Measurements from ENCODE around the gene CYP24A1.

Gene CYP24A1

DNA sequence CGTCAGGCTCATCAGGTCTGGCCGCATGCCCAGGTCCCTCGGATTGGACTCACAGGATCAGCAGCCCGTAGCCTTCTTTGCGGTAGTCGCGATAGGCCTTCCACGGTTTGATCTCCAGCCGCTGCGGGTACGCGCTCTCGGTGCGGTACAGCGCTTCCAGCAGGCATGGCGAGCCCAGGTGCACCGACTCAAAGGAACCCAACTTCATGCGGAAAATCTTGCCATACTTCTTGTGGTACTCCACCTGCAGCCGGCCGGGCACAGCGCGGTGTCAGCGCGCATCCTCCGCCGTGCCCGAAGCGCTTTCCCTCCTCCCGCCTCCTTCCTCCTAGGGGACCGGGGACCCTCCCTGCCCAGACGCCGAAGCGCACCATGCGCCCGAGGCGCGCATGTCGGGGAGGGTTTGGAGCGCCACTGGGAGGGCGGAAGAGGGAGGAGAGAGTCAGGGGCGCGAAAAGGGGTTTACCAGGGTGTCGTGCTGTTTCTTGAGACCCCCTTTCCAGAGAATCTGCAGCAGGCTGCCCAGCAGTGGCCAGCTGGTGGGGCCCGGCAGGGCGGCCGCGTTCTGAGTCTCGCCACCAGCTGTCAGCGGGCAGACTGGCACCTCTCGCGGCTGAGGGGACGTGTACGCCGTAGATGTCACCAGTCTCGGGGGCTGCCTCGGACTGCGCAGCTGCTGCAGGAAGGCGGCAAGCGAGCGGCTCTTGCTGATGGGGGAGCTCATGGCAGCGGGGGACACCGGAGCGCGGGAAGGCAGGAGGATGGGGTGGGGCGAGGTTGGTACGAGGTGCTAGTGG, 732 bp downstream of the CYP24A1 start:
- H3K27ac ChIP-seq (ENCODE audit: low read depth, low read length, poor library complexity, severe bottlenecking) = no peak overlapping the region
- no peaks in the 10 kb centered on the region for H3K9me3 ChIP-seq (ENCODE audit: low read length)
- no peaks in the 10 kb centered on the region for H4K20me1 ChIP-seq (ENCODE audit: insufficient read depth, low read length)
- no peak overlapping the region for H3K4me3 ChIP-seq (ENCODE audit: low read depth, low read length, poor library complexity, severe bottlenecking)
- no peak overlapping the region for H3K4me2 ChIP-seq (ENCODE audit: low read length)
- no peak overlapping the region for H2AFZ ChIP-seq (ENCODE audit: low read length)
- no peaks in the 10 kb centered on the region for H3K9me2 ChIP-seq (ENCODE audit: low read depth, low read length)
- H3F3A ChIP-seq (ENCODE audit: insufficient read depth, low read length) = no peaks in the 10 kb centered on the region
- H3K36me3 ChIP-seq (ENCODE audit: insufficient read depth, low read length) = no peaks in the 10 kb centered on the region
- TF ChIP-seq EZH2 (IDR thresholded peaks at IDR 0.05; ENCODE audit: borderline replicate concordance, low read length) = no peak
- TF ChIP-seq, protein P1, sequence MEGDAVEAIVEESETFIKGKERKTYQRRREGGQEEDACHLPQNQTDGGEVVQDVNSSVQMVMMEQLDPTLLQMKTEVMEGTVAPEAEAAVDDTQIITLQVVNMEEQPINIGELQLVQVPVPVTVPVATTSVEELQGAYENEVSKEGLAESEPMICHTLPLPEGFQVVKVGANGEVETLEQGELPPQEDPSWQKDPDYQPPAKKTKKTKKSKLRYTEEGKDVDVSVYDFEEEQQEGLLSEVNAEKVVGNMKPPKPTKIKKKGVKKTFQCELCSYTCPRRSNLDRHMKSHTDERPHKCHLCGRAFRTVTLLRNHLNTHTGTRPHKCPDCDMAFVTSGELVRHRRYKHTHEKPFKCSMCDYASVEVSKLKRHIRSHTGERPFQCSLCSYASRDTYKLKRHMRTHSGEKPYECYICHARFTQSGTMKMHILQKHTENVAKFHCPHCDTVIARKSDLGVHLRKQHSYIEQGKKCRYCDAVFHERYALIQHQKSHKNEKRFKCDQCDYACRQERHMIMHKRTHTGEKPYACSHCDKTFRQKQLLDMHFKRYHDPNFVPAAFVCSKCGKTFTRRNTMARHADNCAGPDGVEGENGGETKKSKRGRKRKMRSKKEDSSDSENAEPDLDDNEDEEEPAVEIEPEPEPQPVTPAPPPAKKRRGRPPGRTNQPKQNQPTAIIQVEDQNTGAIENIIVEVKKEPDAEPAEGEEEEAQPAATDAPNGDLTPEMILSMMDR (IDR thresholded peaks at IDR 0.05; ENCODE audit: low read length) = no peak
- no peaks in the 10 kb centered on the region for H3K4me1 ChIP-seq (ENCODE audit: insufficient read depth, low read length, severe bottlenecking)
- H3K27me3 ChIP-seq (ENCODE audit: insufficient read depth, low read length) = no peaks in the 10 kb centered on the region; the same call in 1 of the 2 replicates
- H3K9ac ChIP-seq (ENCODE audit: low read length) = no peak overlapping the region
- H3K79me2 ChIP-seq (ENCODE audit: insufficient read depth, low read length) = no peaks in the 10 kb centered on the region

DNA sequence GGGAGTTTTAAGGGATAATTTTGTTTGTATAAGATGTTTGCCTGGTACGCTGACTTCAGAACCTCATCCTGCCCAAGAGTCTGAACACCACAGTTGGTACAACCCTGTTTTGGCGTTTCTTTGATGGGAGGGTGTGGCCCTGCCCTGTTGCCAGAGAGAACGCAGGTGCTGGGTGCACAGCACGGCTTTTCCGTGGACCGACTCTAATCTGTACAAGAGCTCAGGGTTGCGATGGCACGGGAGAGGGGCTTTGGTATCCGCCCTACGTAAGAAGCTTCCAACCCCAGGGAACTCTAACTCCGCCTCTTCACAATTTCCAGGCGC, 1.3 kb downstream of the CYP24A1 start:
- Histone ChIP-seq H3K4me2 (ENCODE audit: low read length) (no peak overlapping the region), H3K36me3 (ENCODE audit: insufficient read depth, low read length) (no peaks in the 10 kb centered on the region), H3K79me2 (ENCODE audit: insufficient read depth, low read length) (no peaks in the 10 kb centered on the region), H2AFZ (ENCODE audit: low read length) (no peak overlapping the region), H3K9me2 (ENCODE audit: low read depth, low read length) (no peaks in the 10 kb centered on the region), H3K4me1 (ENCODE audit: insufficient read depth, low read length, severe bottlenecking) (no peaks in the 10 kb centered on the region), H3K27me3 (ENCODE audit: insufficient read depth, low read length) (no peaks in the 10 kb centered on the region; the same call in 1 of the 2 replicates), H4K20me1 (ENCODE audit: insufficient read depth, low read length) (no peaks in the 10 kb centered on the region), H3K27ac (ENCODE audit: low read depth, low read length, poor library complexity, severe bottlenecking) (no peak overlapping the region), H3K9ac (ENCODE audit: low read length) (no peak overlapping the region), H3K4me3 (ENCODE audit: low read depth, low read length, poor library complexity, severe bottlenecking) (no peak overlapping the region), H3K9me3 (ENCODE audit: low read length) (no peaks in the 10 kb centered on the region), H3F3A (ENCODE audit: insufficient read depth, low read length) (no peaks in the 10 kb centered on the region)
- TF ChIP-seq, protein P1 (IDR thresholded peaks at IDR 0.05; ENCODE audit: low read length) = no peak
- TF ChIP-seq EZH2 (IDR thresholded peaks at IDR 0.05; ENCODE audit: borderline replicate concordance, low read length) = no peak

DNA sequence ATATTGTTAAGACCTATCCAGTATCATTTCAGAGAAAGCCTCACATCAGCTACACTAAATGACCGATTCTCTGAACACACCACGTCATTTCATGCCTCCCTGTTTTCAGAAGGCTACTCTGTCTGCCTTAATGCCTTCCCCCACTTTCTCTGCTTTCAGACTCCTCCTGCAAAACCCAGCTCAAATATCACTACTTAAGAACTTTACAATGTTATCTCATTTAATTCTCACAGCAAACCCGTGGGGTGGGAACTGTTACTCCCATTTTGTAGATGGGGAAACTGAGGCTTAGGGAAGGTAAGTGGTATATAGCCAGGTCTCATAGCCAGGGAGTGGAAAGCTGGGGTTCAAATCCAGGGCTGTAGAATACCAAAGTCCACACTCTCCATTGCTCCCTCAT, 2.8 kb downstream of the CYP24A1 start:
- Histone ChIP-seq H4K20me1 (ENCODE audit: insufficient read depth, low read length) (no peaks in the 10 kb centered on the region), H3K27me3 (ENCODE audit: insufficient read depth, low read length) (no peaks in the 10 kb centered on the region; the same call in 1 of the 2 replicates), H3K79me2 (ENCODE audit: insufficient read depth, low read length) (no peaks in the 10 kb centered on the region), H3K9ac (ENCODE audit: low read length) (no peak overlapping the region), H3K9me3 (ENCODE audit: low read length) (no peaks in the 10 kb centered on the region), H2AFZ (ENCODE audit: low read length) (no peak overlapping the region), H3K4me3 (ENCODE audit: low read depth, low read length, poor library complexity, severe bottlenecking) (no peak overlapping the region), H3K4me1 (ENCODE audit: insufficient read depth, low read length, severe bottlenecking) (no peaks in the 10 kb centered on the region), H3K9me2 (ENCODE audit: low read depth, low read length) (no peaks in the 10 kb centered on the region), H3K36me3 (ENCODE audit: insufficient read depth, low read length) (no peaks in the 10 kb centered on the region), H3F3A (ENCODE audit: insufficient read depth, low read length) (no peaks in the 10 kb centered on the region), H3K27ac (ENCODE audit: low read depth, low read length, poor library complexity, severe bottlenecking) (no peak overlapping the region), H3K4me2 (ENCODE audit: low read length) (no peak overlapping the region)
- TF ChIP-seq EZH2 (IDR thresholded peaks at IDR 0.05; ENCODE audit: borderline replicate concordance, low read length) = no peak
- TF ChIP-seq, protein P1 (IDR thresholded peaks at IDR 0.05; ENCODE audit: low read length) = no peak
